Measurements from ENCODE around the gene ZSWIM1. TPM values are rescaled to one million over a fixed set of nuclear protein-coding genes. Genes with fewer than 3 reads are reported as not detected.

ZSWIM1 gene
- total and polyA plus RNA-seq, 9 donors = 4.8 to 15.2 (median 11.5) TPM

GRCh38 chr20:45857114-45857881 lies 23.7 kb upstream of the ZSWIM1 start, which contains the start of the genes ACOT8 and ZSWIM3:
ACOT8 (minus strand) TSS chr20:45857392; CDS start chr20:45857315, 77 bp downstream.
ZSWIM3 (plus strand) TSS chr20:45857614; CDS start chr20:45857826, 212 bp downstream.
- H3K27ac ChIP-seq = peak within 1 kb of the TSS in 1 of 2 donors; percentile 61
- H3K4me3 ChIP-seq = peak within 1 kb of the TSS; percentile 71
- WGBS, 3 donors = 0 to 1% (median 0%) methylated on average over 24 to 36 of the region's 36 CpGs
- no peaks in the 10 kb centered on the region for H3K36me3 ChIP-seq
- no peaks in the 10 kb centered on the region for H3K27me3 ChIP-seq
- TF ChIP-seq POLR2A (IDR thresholded peaks at IDR 0.05) = no peak
- H3K4me1 ChIP-seq (ENCODE audit: insufficient read depth) = peaks cover 8% of the 10 kb centered on the region
- no peaks in the 10 kb centered on the region for H3K9me3 ChIP-seq
- DNase-seq = peak; percentile 89 to 98 (median 95)
- intact Hi-C loops (cut with DNase I) = no loop called here

DNA sequence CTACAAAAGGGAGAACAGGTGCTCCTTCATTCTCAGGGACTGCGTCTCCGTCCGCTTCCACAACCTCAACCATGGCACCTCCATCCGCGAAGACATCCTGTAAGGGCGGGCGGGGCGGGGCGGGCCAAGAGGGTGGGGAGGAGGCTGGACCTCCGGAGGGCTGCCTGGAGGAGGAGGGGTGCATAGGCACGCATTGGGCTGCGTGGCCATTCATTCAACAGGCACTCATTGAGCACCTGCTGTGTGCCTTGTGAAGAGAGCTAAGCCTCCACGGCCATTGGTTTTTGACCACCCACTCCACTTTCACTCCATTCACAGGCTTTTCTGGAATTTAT lies 23.2 kb upstream of the ZSWIM1 start:
- H3K9me3 ChIP-seq = no peaks in the 10 kb centered on the region
- WGBS, 3 donors = 5 to 6% (median 6%) methylated on average over 11 to 13 of the region's 13 CpGs
- peak overlapping the region; percentile 71 for H3K4me3 ChIP-seq
- TF ChIP-seq POLR2A (IDR thresholded peaks at IDR 0.05) (no peak), EP300 (IDR thresholded peaks at IDR 0.05) (no peak), CTCF (IDR thresholded peaks at IDR 0.05) (no peak)
- no peaks in the 10 kb centered on the region for H3K27me3 ChIP-seq
- H3K4me1 ChIP-seq (ENCODE audit: insufficient read depth) = peaks cover 8% of the 10 kb centered on the region
- no peak overlapping the region for H3K27ac ChIP-seq
- no peaks in the 10 kb centered on the region for H3K36me3 ChIP-seq
- DNase-seq = no peak
- intact Hi-C loops (cut with DNase I) = no loop called here

GRCh38 chr20:45859916-45860315 lies 21.1 kb upstream of the ZSWIM1 start:
- TF ChIP-seq CTCF (IDR thresholded peaks at IDR 0.05) (no peak), POLR2A (IDR thresholded peaks at IDR 0.05) (no peak), EP300 (IDR thresholded peaks at IDR 0.05) (no peak)
- intact Hi-C loops (cut with DNase I) = no loop called here
- WGBS, 3 donors = 82 to 88% (median 86%) methylated on average over 5 of the region's 5 CpGs

DNA sequence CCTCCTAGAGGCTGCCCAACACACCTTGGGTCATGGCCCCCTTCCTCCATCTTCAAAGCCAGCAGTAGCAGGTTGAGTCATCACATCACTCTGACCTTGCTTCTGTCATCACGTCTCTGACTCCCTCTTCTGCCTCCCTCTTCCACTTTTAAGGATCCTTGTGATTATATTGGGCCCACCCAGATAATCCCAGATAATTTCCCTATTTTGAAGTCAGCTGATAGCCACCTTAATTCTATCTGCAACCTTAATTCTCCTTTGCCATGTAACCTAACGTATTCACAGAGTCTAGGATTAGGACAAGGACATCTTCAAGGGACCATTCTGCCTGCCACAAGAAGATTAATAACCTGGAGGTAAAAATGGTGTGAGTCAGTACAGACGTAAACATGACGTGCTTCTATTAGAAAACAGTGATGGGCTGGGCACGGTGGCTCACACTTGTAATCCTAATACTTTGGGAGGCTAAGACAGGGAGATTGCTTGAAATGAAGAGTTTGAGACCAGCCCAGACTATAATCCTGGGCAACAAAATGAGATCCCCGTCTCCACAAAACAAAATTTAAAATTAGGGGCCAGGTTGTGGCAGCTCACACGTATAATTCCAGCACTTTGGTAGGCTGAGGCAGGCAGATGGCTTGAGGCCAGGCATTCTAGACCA lies 20.3 kb upstream of the ZSWIM1 start:
- DNase-seq = peak in 1 of 5 donors; percentile 22
- Histone ChIP-seq H3K4me1 (ENCODE audit: insufficient read depth) (peaks cover 8% of the 10 kb centered on the region), H3K36me3 (no peaks in the 10 kb centered on the region), H3K9me3 (no peaks in the 10 kb centered on the region), H3K27me3 (no peaks in the 10 kb centered on the region), H3K4me3 (no peak overlapping the region), H3K27ac (no peak overlapping the region)
- intact Hi-C loops (cut with DNase I) = no loop called here
- 64 to 76% (median 70%) methylated on average over 7 of the region's 7 CpGs for WGBS, 3 donors
- TF ChIP-seq POLR2A (IDR thresholded peaks at IDR 0.05) = no peak
- TF ChIP-seq EP300 (IDR thresholded peaks at IDR 0.05) = no peak
- no peak for TF ChIP-seq CTCF (IDR thresholded peaks at IDR 0.05)

More at GRCh38 chr20:45859916-45860315, 21.1 kb upstream of the ZSWIM1 start:
- Histone ChIP-seq H3K36me3 (no peaks in the 10 kb centered on the region), H3K4me3 (no peak overlapping the region), H3K4me1 (ENCODE audit: insufficient read depth) (peaks cover 8% of the 10 kb centered on the region), H3K9me3 (no peaks in the 10 kb centered on the region), H3K27ac (no peak overlapping the region), H3K27me3 (no peaks in the 10 kb centered on the region)
- DNase-seq = peak in 1 of 5 donors; percentile 3
